H9 (cell line): ENCODE data around the gene PRX. TPM values are rescaled to one million over a fixed set of nuclear protein-coding genes. Genes with fewer than 3 reads are reported as not detected.
A peak's percentile ranks its signal among the peaks of the same experiment; 100 is the strongest.

Experiments used
- DNase-seq: peaks from one replicate; pipeline ENCODE4 v3.0.0-alpha.2; 2017
- H2AFZ ChIP-seq: one replicate; pipeline ENCODE4 v1.6.1; 2013; ENCODE audit warnings: mild to moderate bottlenecking, low read length, control low read depth, moderate library complexity
- H2AK5ac ChIP-seq: 2 replicates; pipeline ENCODE4 v1.6.1; 2013; ENCODE audit warnings: low read length, control low read depth, mixed read lengths; ENCODE audit not compliant: insufficient read length
- H2BK120ac ChIP-seq: one replicate; pipeline ENCODE4 v1.6.1; 2013; ENCODE audit warnings: low read depth, mild to moderate bottlenecking, low read length, control low read depth, inconsistent platforms; ENCODE audit not compliant: poor library complexity, severe bottlenecking
- H2BK12ac ChIP-seq: 2 replicates; pipeline ENCODE4 v1.6.1; 2013; ENCODE audit warnings: low read length, control low read depth, mixed read lengths, low read depth; ENCODE audit not compliant: insufficient read length
- H2BK15ac ChIP-seq: 2 replicates; pipeline ENCODE4 v1.6.1; 2013; ENCODE audit warnings: low read depth, low read length, control low read depth
- H2BK20ac ChIP-seq: one replicate; pipeline ENCODE4 v1.6.1; 2013; ENCODE audit warnings: low read depth, mild to moderate bottlenecking, low read length, control low read depth, inconsistent platforms; ENCODE audit not compliant: poor library complexity, severe bottlenecking
- H2BK5ac ChIP-seq: 2 replicates; pipeline ENCODE4 v1.6.1; 2013; ENCODE audit warnings: low read length, control low read depth, mixed read lengths; ENCODE audit not compliant: insufficient read length
- H3K14ac ChIP-seq: 2 replicates; pipeline ENCODE4 v1.6.1; 2013; ENCODE audit warnings: low read length, control low read depth; ENCODE audit not compliant: insufficient read depth
- H3K18ac ChIP-seq: 2 replicates; pipeline ENCODE4 v1.6.1; 2013; ENCODE audit warnings: low read depth, mild to moderate bottlenecking, mixed read lengths, low read length, control low read depth; ENCODE audit not compliant: insufficient read length
- H3K23ac ChIP-seq: 2 replicates; pipeline ENCODE4 v1.6.1; 2013; ENCODE audit warnings: low read length, control low read depth, mixed read lengths, low read depth; ENCODE audit not compliant: insufficient read length
- H3K23me2 ChIP-seq: 2 replicates; pipeline ENCODE4 v1.6.1; 2013; ENCODE audit warnings: low read depth, mild to moderate bottlenecking, mixed read lengths, low read length, control low read depth; ENCODE audit not compliant: insufficient read length, poor library complexity, severe bottlenecking
- H3K27ac ChIP-seq: 2 replicates; pipeline ENCODE4 v1.5.1; 2013; ENCODE audit warnings: low read length, control low read depth, mixed read lengths, low read depth; ENCODE audit not compliant: insufficient read length
- H3K27me3 ChIP-seq: 2 replicates; pipeline ENCODE4 v1.6.1; 2013; ENCODE audit warnings: low read length, control low read depth, inconsistent platforms; ENCODE audit not compliant: insufficient read depth
- H3K4ac ChIP-seq: 2 replicates; pipeline ENCODE4 v1.6.1; 2013; ENCODE audit warnings: low read depth, mild to moderate bottlenecking, control low read depth, inconsistent platforms, low read length, moderate library complexity
- H3K4me1 ChIP-seq: 2 replicates; pipeline ENCODE4 v1.6.1; 2013; ENCODE audit warnings: low read length, control low read depth, inconsistent platforms; ENCODE audit not compliant: insufficient read depth
- H3K4me2 ChIP-seq: 2 replicates; pipeline ENCODE4 v1.6.1; 2013; ENCODE audit warnings: low read length, control low read depth, mixed read lengths; ENCODE audit not compliant: insufficient read length, insufficient read depth
- H3K56ac ChIP-seq: 2 replicates; pipeline ENCODE4 v1.6.1; 2013; ENCODE audit warnings: low read depth, mild to moderate bottlenecking, mixed read lengths, low read length, control low read depth; ENCODE audit not compliant: insufficient read length
- H3K79me1 ChIP-seq: 2 replicates; pipeline ENCODE4 v1.6.1; 2013; ENCODE audit warnings: low read depth, mild to moderate bottlenecking, moderate library complexity, low read length, control low read depth, inconsistent platforms; ENCODE audit not compliant: insufficient read depth, poor library complexity, severe bottlenecking
- H3K79me2 ChIP-seq: 2 replicates; pipeline ENCODE4 v1.6.1; 2013; ENCODE audit warnings: low read length, control low read depth, inconsistent platforms; ENCODE audit not compliant: insufficient read depth
- H3K9ac ChIP-seq: 2 replicates; pipeline ENCODE4 v1.6.1; 2013; ENCODE audit warnings: low read length, control low read depth, mixed read lengths; ENCODE audit not compliant: insufficient read length; ENCODE audit errors: extremely low read depth
- H3K9me3 ChIP-seq: one replicate; pipeline ENCODE4 v1.6.1; 2013; ENCODE audit warnings: low read depth, low read length, inconsistent platforms; ENCODE audit not compliant: control insufficient read depth
- H3T11ph ChIP-seq: one replicate; pipeline ENCODE4 v1.6.1; 2013; ENCODE audit warnings: mild to moderate bottlenecking, low read length, control low read depth, inconsistent platforms
- H4K20me1 ChIP-seq: one replicate; pipeline ENCODE4 v1.6.1; 2013; ENCODE audit not compliant: control insufficient read depth, insufficient read length, insufficient read depth
- H4K5ac ChIP-seq: 2 replicates; pipeline ENCODE4 v1.6.1; 2013; ENCODE audit warnings: low read depth, mild to moderate bottlenecking, mixed read lengths, low read length, control low read depth; ENCODE audit not compliant: insufficient read length
- H4K8ac ChIP-seq: replicated peaks from 2 replicates; pipeline ENCODE4 v1.6.1; 2013; ENCODE audit warnings: low read length, control low read depth, mixed read lengths, low read depth; ENCODE audit not compliant: insufficient read length
- H4K91ac ChIP-seq: 2 replicates; pipeline ENCODE4 v1.6.1; 2013; ENCODE audit warnings: low read depth, mild to moderate bottlenecking, moderate library complexity, mixed read lengths, low read length, control low read depth; ENCODE audit not compliant: insufficient read length
- H3K27ac Mint-ChIP-seq, 3 experiments: 2 replicates in 2 of 3; 3 replicates in 1 of 3; pipeline ENCODE4 v1.8.0; 2020 to 2021; ENCODE audit warnings: mixed read lengths in 3 of 3, mild to moderate bottlenecking in 1 of 3, moderate library complexity in 1 of 3
- H3K27me3 Mint-ChIP-seq: 2 replicates; pipeline ENCODE4 v1.8.0; 2021; ENCODE audit warnings: low read depth, mild to moderate bottlenecking, moderate library complexity, mixed read lengths
- H3K36me3 Mint-ChIP-seq, 3 experiments: 2 replicates in 2 of 3; 3 replicates in 1 of 3; pipeline ENCODE4 v1.8.0; 2020 to 2021; ENCODE audit warnings: low read depth in 3 of 3, mixed read lengths in 3 of 3; ENCODE audit not compliant: insufficient read depth in 1 of 3
- H3K4me1 Mint-ChIP-seq, 2 experiments: 2 replicates each; pipeline ENCODE4 v1.8.0; 2020; ENCODE audit warnings: mixed read lengths in 2 of 2
- H3K4me3 Mint-ChIP-seq, 2 experiments: 2 replicates in 1 of 2; 3 replicates in 1 of 2; pipeline ENCODE4 v1.8.0; 2020 to 2021; ENCODE audit warnings: mild to moderate bottlenecking in 2 of 2, mixed read lengths in 2 of 2, moderate library complexity in 1 of 2
- H3K9me3 Mint-ChIP-seq, 2 experiments: 2 replicates in 1 of 2; 3 replicates in 1 of 2; pipeline ENCODE4 v1.8.0; 2020; ENCODE audit warnings: mild to moderate bottlenecking in 2 of 2, mixed read lengths in 2 of 2, moderate library complexity in 1 of 2
- WGBS: extraction: QIAGEN DNeasy Blood & Tissue Kit; methylation state at CpG from one replicate; pipeline ENCODE4 v1.1.7; 2013; ENCODE audit warnings: missing lambda C conversion rate, low lambda C conversion rate, mixed read lengths; ENCODE audit not compliant: insufficient read length; ENCODE audit errors: extremely low coverage; 5-methylcytosine and 5-hydroxymethylcytosine counted together
- total RNA-seq: library from RNA; stranded (reverse); gene quantifications from 2 replicates; pipeline ENCODE4 v1.2.1, GENCODE V29; 2021
- TF ChIP-seq, protein P1 (sequence below): fragments of 200-600 bp; sonication (generic); conservative IDR thresholded peaks from 3 replicates; pipeline ENCODE4 v1.8.0; 2021; ENCODE audit warnings: antibody characterized with exemption, mild to moderate bottlenecking

The PRX gene
- total RNA-seq, 1 experiment from 2014 or later: 4.0 TPM

DNA sequence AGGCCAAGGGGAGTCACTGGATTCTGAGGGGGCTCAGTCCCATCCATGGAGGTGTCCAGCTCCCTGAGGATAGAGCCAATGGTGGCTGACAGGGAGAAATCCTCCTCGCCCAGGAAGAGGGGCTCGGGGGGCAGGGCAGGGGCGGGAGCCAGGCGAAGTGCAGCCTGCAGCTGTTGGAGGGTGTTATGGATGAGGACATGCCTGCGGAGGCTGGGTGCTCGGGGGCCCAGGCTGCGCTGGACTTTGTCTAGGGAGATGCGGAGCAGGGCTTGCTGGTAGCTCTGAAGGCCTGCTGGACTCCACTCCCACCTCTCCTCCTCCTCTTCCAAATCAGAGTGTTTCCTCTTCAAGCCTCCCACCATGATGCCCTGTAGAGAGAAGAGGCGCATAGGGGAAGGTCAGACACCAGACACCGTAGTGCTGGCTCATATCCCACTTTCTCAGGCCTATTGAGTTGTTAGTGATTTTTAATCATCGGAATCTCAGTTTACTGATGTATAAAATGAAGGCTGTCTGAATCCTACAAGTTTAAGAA lies 28.6 kb upstream of the PRX start:
- H3K4me2 ChIP-seq: peak overlapping the region; percentile 80
- no peak for DNase-seq
- no CpG with 5 or more reads among the region's 11 CpGs for WGBS

More for the DNA sequence above, 28.6 kb upstream of the PRX start:
- Histone ChIP-seq H3K56ac (no peak overlapping the region), H3K27me3 (no peaks in the 10 kb centered on the region), H4K20me1 (no peaks in the 10 kb centered on the region), H4K8ac (no peak overlapping the region), H3K23ac (no peak overlapping the region), H3T11ph (no peak overlapping the region), H2BK120ac (no peak overlapping the region), H3K79me1 (peaks cover 6% of the 10 kb centered on the region), H2AFZ (no peak overlapping the region), H2BK5ac (no peak overlapping the region), H3K4ac (no peak overlapping the region), H3K4me1 (no peaks in the 10 kb centered on the region), H4K5ac (no peak overlapping the region), H3K14ac (no peak overlapping the region), H2AK5ac (no peak overlapping the region), H3K9me3 (no peaks in the 10 kb centered on the region), H2BK15ac (no peak overlapping the region), H4K91ac (no peak overlapping the region), H3K18ac (no peak overlapping the region), H2BK12ac (no peak overlapping the region), H3K23me2 (peaks cover 3% of the 10 kb centered on the region), H3K9ac (no peak overlapping the region), H2BK20ac (no peak overlapping the region), H3K79me2 (peaks cover 4% of the 10 kb centered on the region; the same call in 1 of the 2 replicates), H3K27ac (no peak overlapping the region)
- Mint-ChIP-seq H3K4me1 (peaks cover 28 to 32% of the 10 kb centered on the region in 2 experiments), H3K9me3 (no peaks in the 10 kb centered on the region; a peak in 1 of 5 replicates), H3K36me3 (peaks cover 15 to 25% (median 22%) of the 10 kb centered on the region in 3 experiments), H3K4me3 (peak overlapping the region; percentile 91 to 96; a peak in 4 of 5 replicates), H3K27me3 (no peaks in the 10 kb centered on the region), H3K27ac (peak overlapping the region in 1 of 3 experiments; percentile 99; a peak in 2 of 7 replicates)
- TF ChIP-seq, protein P1, sequence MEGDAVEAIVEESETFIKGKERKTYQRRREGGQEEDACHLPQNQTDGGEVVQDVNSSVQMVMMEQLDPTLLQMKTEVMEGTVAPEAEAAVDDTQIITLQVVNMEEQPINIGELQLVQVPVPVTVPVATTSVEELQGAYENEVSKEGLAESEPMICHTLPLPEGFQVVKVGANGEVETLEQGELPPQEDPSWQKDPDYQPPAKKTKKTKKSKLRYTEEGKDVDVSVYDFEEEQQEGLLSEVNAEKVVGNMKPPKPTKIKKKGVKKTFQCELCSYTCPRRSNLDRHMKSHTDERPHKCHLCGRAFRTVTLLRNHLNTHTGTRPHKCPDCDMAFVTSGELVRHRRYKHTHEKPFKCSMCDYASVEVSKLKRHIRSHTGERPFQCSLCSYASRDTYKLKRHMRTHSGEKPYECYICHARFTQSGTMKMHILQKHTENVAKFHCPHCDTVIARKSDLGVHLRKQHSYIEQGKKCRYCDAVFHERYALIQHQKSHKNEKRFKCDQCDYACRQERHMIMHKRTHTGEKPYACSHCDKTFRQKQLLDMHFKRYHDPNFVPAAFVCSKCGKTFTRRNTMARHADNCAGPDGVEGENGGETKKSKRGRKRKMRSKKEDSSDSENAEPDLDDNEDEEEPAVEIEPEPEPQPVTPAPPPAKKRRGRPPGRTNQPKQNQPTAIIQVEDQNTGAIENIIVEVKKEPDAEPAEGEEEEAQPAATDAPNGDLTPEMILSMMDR: no peak
